DND-41 (cell line): ENCODE results near the gene MIA2.

Experiments used
- ATAC-seq: fragments of 200-7000 bp; cut with Tn5 transposase; 3 replicates; pipeline ENCODE4 v1.9.1; 2021; ENCODE audit warnings: low read depth; ENCODE audit not compliant: insufficient read depth
- DNase-seq: peaks from one replicate; pipeline ENCODE4 v3.0.0-alpha.2; 2020
- H2AFZ ChIP-seq: 2 replicates; pipeline ENCODE4 v1.6.0; 2012; ENCODE audit warnings: low read depth, low read length
- H3K27ac ChIP-seq: 2 replicates; pipeline ENCODE4 v1.5.1; 2012; ENCODE audit warnings: low read length, inconsistent platforms
- H3K27me3 ChIP-seq: fragments of 200-600 bp; sonication (generic); 2 replicates; pipeline ENCODE4 v1.6.0; 2012; ENCODE audit warnings: low read length, mild to moderate bottlenecking, inconsistent platforms; ENCODE audit not compliant: insufficient read depth, poor library complexity
- H3K36me3 ChIP-seq: 2 replicates; pipeline ENCODE4 v1.5.1; 2012; ENCODE audit warnings: low read length, inconsistent platforms; ENCODE audit not compliant: insufficient read depth
- H3K4me1 ChIP-seq: 2 replicates; pipeline ENCODE4 v1.5.1; 2012; ENCODE audit warnings: mild to moderate bottlenecking, low read length; ENCODE audit not compliant: insufficient read depth
- H3K4me2 ChIP-seq: 2 replicates; pipeline ENCODE4 v1.6.0; 2012; ENCODE audit warnings: mild to moderate bottlenecking, moderate library complexity, low read length, inconsistent platforms; ENCODE audit not compliant: insufficient read depth
- H3K4me3 ChIP-seq, 2 experiments: fragments of 200-600 bp in 1 of 2; shearing (Covaris generic) in 1 of 2; 2 replicates each; pipeline ENCODE4 v1.5.1; 2012 to 2016; ENCODE audit warnings: inconsistent platforms in 2 of 2, low read length in 2 of 2, mild to moderate bottlenecking in 2 of 2, low read depth in 1 of 2, moderate library complexity in 1 of 2
- H3K79me2 ChIP-seq: 2 replicates; pipeline ENCODE4 v1.6.0; 2012; ENCODE audit warnings: low read length, inconsistent platforms; ENCODE audit not compliant: insufficient read depth
- H3K9ac ChIP-seq: 2 replicates; pipeline ENCODE4 v1.6.0; 2012; ENCODE audit warnings: low read depth, mild to moderate bottlenecking, inconsistent platforms, low read length, moderate library complexity
- H3K9me3 ChIP-seq: 2 replicates; pipeline ENCODE4 v1.5.1; 2012; ENCODE audit warnings: low read length, moderate library complexity, mild to moderate bottlenecking, inconsistent platforms; ENCODE audit not compliant: insufficient read depth, severe bottlenecking
- H4K20me1 ChIP-seq: 2 replicates; pipeline ENCODE4 v1.6.0; 2012; ENCODE audit warnings: low read length; ENCODE audit not compliant: insufficient read depth
- EZH2 ChIP-seq: IDR thresholded peaks from 3 replicates; pipeline ENCODE4 v1.6.1; 2012; ENCODE audit warnings: borderline replicate concordance, low read depth, mild to moderate bottlenecking, moderate library complexity, low read length, inconsistent platforms; ENCODE audit not compliant: severe bottlenecking
- TF ChIP-seq, protein P1 (sequence below): IDR thresholded peaks from 2 replicates; pipeline ENCODE4 v1.5.1; 2012; ENCODE audit warnings: borderline replicate concordance, low read length, moderate library complexity, mild to moderate bottlenecking; ENCODE audit not compliant: poor library complexity, severe bottlenecking; ENCODE audit errors: extremely low read depth

MIA2 gene

GRCh38 chr14:39370415-39370814, 136.7 kb downstream of the MIA2 start:
- Histone ChIP-seq H4K20me1 (peaks cover 4% of the 10 kb centered on the region; the same call in 1 of the 2 replicates), H3K4me1 (no peaks in the 10 kb centered on the region), H3K9me3 (no peaks in the 10 kb centered on the region), H3K4me3 (no peak overlapping the region), H3K9ac (no peak overlapping the region), H3K27me3 (no peaks in the 10 kb centered on the region), H3K36me3 (peaks cover 5% of the 10 kb centered on the region; the same call in 1 of the 2 replicates), H3K4me2 (no peak overlapping the region), H3K27ac (no peak overlapping the region), H2AFZ (no peak overlapping the region), H3K79me2 (no peaks in the 10 kb centered on the region)
- TF ChIP-seq, protein P1, sequence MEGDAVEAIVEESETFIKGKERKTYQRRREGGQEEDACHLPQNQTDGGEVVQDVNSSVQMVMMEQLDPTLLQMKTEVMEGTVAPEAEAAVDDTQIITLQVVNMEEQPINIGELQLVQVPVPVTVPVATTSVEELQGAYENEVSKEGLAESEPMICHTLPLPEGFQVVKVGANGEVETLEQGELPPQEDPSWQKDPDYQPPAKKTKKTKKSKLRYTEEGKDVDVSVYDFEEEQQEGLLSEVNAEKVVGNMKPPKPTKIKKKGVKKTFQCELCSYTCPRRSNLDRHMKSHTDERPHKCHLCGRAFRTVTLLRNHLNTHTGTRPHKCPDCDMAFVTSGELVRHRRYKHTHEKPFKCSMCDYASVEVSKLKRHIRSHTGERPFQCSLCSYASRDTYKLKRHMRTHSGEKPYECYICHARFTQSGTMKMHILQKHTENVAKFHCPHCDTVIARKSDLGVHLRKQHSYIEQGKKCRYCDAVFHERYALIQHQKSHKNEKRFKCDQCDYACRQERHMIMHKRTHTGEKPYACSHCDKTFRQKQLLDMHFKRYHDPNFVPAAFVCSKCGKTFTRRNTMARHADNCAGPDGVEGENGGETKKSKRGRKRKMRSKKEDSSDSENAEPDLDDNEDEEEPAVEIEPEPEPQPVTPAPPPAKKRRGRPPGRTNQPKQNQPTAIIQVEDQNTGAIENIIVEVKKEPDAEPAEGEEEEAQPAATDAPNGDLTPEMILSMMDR: no peak
- no peak for TF ChIP-seq EZH2
- DNase-seq (no peak), ATAC-seq (no peak)

- H3K4me1 ChIP-seq: no peaks in the 10 kb centered on the region
- H2AFZ ChIP-seq: no peak overlapping the region
- H3K4me3 ChIP-seq: no peak overlapping the region
- H3K27ac ChIP-seq: no peak overlapping the region
- TF ChIP-seq, protein P1: no peak
- no peak for TF ChIP-seq EZH2
- ATAC-seq (no peak), DNase-seq (no peak)
- H3K79me2 ChIP-seq: no peaks in the 10 kb centered on the region
- no peaks in the 10 kb centered on the region for H3K27me3 ChIP-seq
- no peak overlapping the region for H3K4me2 ChIP-seq
- H3K36me3 ChIP-seq: peaks cover 5% of the 10 kb centered on the region; the same call in 1 of the 2 replicates
- no peaks in the 10 kb centered on the region for H3K9me3 ChIP-seq
- H3K9ac ChIP-seq: no peak overlapping the region
- H4K20me1 ChIP-seq: no peaks in the 10 kb centered on the region
Observed at GRCh38 chr14:39372656-39373055, 138.9 kb downstream of the MIA2 start.

DNA sequence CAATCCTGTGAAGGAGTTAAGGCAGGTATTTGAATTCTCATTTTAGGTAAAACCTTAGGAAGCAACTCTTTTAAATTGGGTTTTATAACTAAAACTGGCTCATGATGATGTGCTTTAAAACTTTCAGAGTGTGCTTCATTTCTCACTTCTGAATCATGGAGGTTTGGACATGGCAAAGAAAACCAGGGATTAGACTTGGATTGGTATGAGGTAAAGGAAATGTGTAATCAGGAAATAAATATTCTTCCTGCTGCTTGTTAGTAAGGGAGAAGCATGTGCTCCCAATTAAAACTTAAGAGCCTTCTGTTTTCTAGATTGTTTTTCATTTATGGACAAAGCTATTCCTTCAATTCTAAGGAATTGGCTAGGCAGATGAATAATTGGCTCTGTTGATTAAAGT, 141.1 kb downstream of the MIA2 start:
- Histone ChIP-seq H3K4me3 (no peak overlapping the region), H3K4me1 (no peaks in the 10 kb centered on the region), H2AFZ (no peak overlapping the region), H3K27ac (no peak overlapping the region), H4K20me1 (no peaks in the 10 kb centered on the region), H3K36me3 (peaks cover 5% of the 10 kb centered on the region; the same call in 1 of the 2 replicates), H3K9ac (no peak overlapping the region), H3K9me3 (no peaks in the 10 kb centered on the region), H3K4me2 (no peak overlapping the region), H3K79me2 (no peaks in the 10 kb centered on the region), H3K27me3 (no peaks in the 10 kb centered on the region)
- ATAC-seq (no peak), DNase-seq (no peak)
- no peak for TF ChIP-seq EZH2

DNA sequence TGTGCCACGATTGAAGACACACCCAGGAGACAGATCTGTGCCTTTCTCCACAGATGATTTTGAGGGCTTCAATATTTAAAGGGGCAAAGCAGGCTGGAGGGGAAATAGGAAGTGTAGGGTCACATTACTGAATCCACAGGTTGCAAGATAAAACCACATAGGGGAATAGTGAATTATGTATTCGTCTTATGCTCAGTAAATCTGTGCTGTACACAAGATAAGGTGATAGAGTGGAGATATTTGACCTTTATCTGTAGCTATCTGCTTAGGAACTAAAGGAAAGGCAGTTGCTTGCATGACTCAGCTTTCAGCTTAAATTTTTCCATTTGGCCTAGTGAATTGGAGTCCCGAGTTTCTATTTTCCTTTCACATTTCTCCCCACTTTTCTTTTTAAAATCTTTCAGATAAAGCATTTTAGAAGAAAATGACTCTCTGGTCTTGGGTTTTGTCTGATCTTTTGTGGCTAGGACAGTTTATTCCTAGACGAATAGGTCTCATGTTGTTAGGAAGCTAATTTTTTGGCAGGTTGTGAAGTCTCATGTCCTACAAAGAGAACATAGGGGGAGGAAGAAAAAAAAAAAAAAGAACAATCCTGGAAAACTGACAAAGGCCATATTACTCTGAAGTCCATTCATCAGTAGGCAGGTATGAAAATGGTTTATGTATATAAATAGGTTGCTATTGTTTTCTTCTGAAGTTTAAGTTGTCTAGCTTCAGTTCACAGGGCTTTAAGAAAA, 143.1 kb downstream of the MIA2 start:
- TF ChIP-seq EZH2: no peak
- TF ChIP-seq, protein P1: no peak
- Histone ChIP-seq H4K20me1 (no peaks in the 10 kb centered on the region), H3K4me2 (no peak overlapping the region), H3K4me3 (no peak overlapping the region), H3K36me3 (no peaks in the 10 kb centered on the region), H3K27me3 (no peaks in the 10 kb centered on the region), H3K9me3 (no peaks in the 10 kb centered on the region), H3K9ac (no peak overlapping the region), H2AFZ (no peak overlapping the region), H3K4me1 (no peaks in the 10 kb centered on the region), H3K27ac (no peak overlapping the region), H3K79me2 (no peaks in the 10 kb centered on the region)
- DNase-seq (no peak), ATAC-seq (no peak)
